SK-N-DZ (cell line): ENCODE measurements around the gene AKT3.
"Not testable (repeated sequence)": the region's sequence is repeated elsewhere in the genome, so short reads cannot be mapped to it uniquely, and the experiment has no call there.

ENCODE experiments used
- DNase-seq: peaks from one replicate; pipeline ENCODE4 v3.0.0-alpha.2; 2015; ENCODE audit warnings: low spot score

Gene AKT3

GRCh38 chr1:243706563-243706962 lies 143.5 kb downstream of the AKT3 start:
- no peak for DNase-seq

- no peak for DNase-seq
Observed at GRCh38 chr1:243705585-243705984, 144.5 kb downstream of the AKT3 start.

GRCh38 chr1:243701872-243702271 lies 148.2 kb downstream of the AKT3 start:
- DNase-seq, result no peak

- DNase-seq, result no peak
Observed at GRCh38 chr1:243693800-243694199, 156.2 kb downstream of the AKT3 start.

- no peak for DNase-seq
Observed at GRCh38 chr1:243686159-243686558, 163.9 kb downstream of the AKT3 start.

- no peak for DNase-seq
Observed at GRCh38 chr1:243680860-243681259, 169.2 kb downstream of the AKT3 start.

GRCh38 chr1:243672539-243673074 lies 177.4 kb downstream of the AKT3 start:
- DNase-seq, result no peak

- DNase-seq, result no peak
Observed at GRCh38 chr1:243667591-243667990, 182.5 kb downstream of the AKT3 start.

- no peak for DNase-seq
Observed at GRCh38 chr1:243667133-243667532, 182.9 kb downstream of the AKT3 start.

- DNase-seq, result no peak
Observed at GRCh38 chr1:243663651-243664050, 186.4 kb downstream of the AKT3 start.

- DNase-seq, result not testable (repeated sequence)
Observed at GRCh38 chr1:243662169-243662568, 187.9 kb downstream of the AKT3 start.

- DNase-seq, result no peak
Observed at GRCh38 chr1:243658594-243659105, 191.4 kb downstream of the AKT3 start.

GRCh38 chr1:243657793-243658192 lies 192.2 kb downstream of the AKT3 start:
- no peak for DNase-seq

GRCh38 chr1:243649530-243649929 lies 200.5 kb downstream of the AKT3 start:
- not testable (repeated sequence) for DNase-seq

GRCh38 chr1:243646841-243647240 lies 203.2 kb downstream of the AKT3 start:
- DNase-seq, result no peak

GRCh38 chr1:243645281-243645680 lies 204.8 kb downstream of the AKT3 start:
- DNase-seq, result no peak

- DNase-seq, result no peak
Observed at GRCh38 chr1:243642936-243643335, 207.1 kb downstream of the AKT3 start.

- DNase-seq, result no peak
Observed at GRCh38 chr1:243639027-243639658, 210.9 kb downstream of the AKT3 start.

GRCh38 chr1:243638186-243638585 lies 211.9 kb downstream of the AKT3 start:
- DNase-seq, result no peak

GRCh38 chr1:243628476-243628907 lies 221.6 kb downstream of the AKT3 start:
- no peak for DNase-seq

- no peak for DNase-seq
Observed at GRCh38 chr1:243623841-243624240, 226.2 kb downstream of the AKT3 start.

- DNase-seq, result no peak
Observed at GRCh38 chr1:243621973-243622372, 228.1 kb downstream of the AKT3 start.

GRCh38 chr1:243620096-243620495 lies 229.9 kb downstream of the AKT3 start:
- no peak for DNase-seq
